ENCODE results near the gene AFF1. TPM values are rescaled to one million over a fixed set of nuclear protein-coding genes. Genes with fewer than 3 reads are reported as not detected.

AFF1 gene
- total RNA-seq, 1 donor from 2014 or later, result 89.3 TPM

DNA sequence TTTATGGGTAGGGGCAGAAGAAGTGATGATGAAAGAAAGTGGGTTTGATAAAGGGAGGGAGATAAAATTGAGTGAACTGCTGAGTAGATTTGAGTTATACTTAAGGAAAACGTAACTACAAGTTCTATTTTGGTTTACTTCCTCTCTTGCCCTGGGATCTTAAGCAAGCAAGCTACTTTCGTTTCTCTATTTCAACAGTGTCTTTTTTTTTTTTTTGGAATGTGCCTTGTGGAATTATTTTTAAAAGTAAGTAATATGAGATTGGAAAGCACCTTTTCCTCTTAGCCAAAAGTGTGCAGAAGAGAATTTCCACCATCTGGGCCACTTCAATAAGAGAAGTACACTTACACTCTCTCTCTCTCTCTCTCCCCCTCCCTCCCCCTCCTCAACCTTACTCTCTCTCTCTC, 26.6 kb upstream of the AFF1 start:
- Mint-ChIP-seq H3K4me1 (ENCODE audit: low read depth) (peaks cover 3% of the 10 kb centered on the region), H3K36me3 (ENCODE audit: insufficient read depth) (no peaks in the 10 kb centered on the region), H3K27me3 (no peaks in the 10 kb centered on the region), H3K9me3 (ENCODE audit: low read depth) (no peaks in the 10 kb centered on the region), H3K27ac (no peak overlapping the region), H3K4me3 (ENCODE audit: low read depth) (no peak overlapping the region)
- DNase-seq (ENCODE audit: low spot score, unreplicated experiment), result no peak
- no peak for TF ChIP-seq CTCF (IDR thresholded peaks at IDR 0.05; ENCODE audit: unreplicated experiment)

DNA sequence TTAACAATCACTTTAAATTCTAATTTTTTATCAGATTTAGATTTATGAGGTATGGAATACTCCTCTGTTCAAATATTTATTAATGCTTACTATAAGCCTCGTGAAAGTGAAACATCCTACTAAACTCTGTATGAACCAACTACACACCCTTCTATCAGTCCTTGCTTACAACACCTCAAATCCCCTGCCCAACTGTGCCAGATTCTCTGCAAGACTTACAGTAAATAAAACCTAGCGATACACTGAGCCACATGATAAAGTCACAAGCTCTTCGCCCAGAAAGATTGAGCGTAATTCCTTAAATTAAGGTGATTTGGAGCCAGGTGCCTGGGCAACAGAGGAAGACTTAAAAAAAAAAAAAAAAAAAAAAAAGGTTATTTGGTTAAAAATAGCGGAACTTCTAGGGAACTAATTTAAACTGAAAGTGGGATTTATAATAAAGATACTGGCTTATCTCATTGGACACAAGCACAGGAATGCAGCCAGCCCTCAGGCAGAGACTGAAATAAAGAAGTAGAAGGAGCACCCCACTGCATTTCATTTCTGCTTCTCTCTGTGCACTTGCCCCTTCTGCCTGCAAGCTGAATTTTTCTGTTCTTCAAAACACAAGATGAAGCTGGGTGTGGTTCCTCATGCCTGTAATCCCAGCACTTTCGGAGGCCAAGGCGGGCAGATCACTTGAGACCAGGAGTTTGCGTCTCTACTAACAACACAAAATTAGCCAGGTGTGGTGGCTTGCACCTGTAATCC, 25.1 kb upstream of the AFF1 start:
- no peaks in the 10 kb centered on the region for H3K36me3 Mint-ChIP-seq (ENCODE audit: insufficient read depth)
- H3K4me3 Mint-ChIP-seq (ENCODE audit: low read depth), result no peak overlapping the region
- no peak overlapping the region for H3K27ac Mint-ChIP-seq
- H3K4me1 Mint-ChIP-seq (ENCODE audit: low read depth), result peaks cover 3% of the 10 kb centered on the region
- no peaks in the 10 kb centered on the region for H3K9me3 Mint-ChIP-seq (ENCODE audit: low read depth)
- no peak for TF ChIP-seq CTCF (IDR thresholded peaks at IDR 0.05; ENCODE audit: unreplicated experiment)
- no peak for DNase-seq (ENCODE audit: low spot score, unreplicated experiment)
- no peaks in the 10 kb centered on the region for H3K27me3 Mint-ChIP-seq

- Mint-ChIP-seq H3K27me3 (no peaks in the 10 kb centered on the region), H3K36me3 (ENCODE audit: insufficient read depth) (no peaks in the 10 kb centered on the region), H3K9me3 (ENCODE audit: low read depth) (no peaks in the 10 kb centered on the region), H3K4me3 (ENCODE audit: low read depth) (no peak overlapping the region), H3K4me1 (ENCODE audit: low read depth) (peaks cover 3% of the 10 kb centered on the region), H3K27ac (no peak overlapping the region)
- DNase-seq (ENCODE audit: low spot score, unreplicated experiment), result no peak
- no peak for TF ChIP-seq CTCF (IDR thresholded peaks at IDR 0.05; ENCODE audit: unreplicated experiment)
Observed at GRCh38 chr4:86910369-86910768, 24.4 kb upstream of the AFF1 start.

DNA sequence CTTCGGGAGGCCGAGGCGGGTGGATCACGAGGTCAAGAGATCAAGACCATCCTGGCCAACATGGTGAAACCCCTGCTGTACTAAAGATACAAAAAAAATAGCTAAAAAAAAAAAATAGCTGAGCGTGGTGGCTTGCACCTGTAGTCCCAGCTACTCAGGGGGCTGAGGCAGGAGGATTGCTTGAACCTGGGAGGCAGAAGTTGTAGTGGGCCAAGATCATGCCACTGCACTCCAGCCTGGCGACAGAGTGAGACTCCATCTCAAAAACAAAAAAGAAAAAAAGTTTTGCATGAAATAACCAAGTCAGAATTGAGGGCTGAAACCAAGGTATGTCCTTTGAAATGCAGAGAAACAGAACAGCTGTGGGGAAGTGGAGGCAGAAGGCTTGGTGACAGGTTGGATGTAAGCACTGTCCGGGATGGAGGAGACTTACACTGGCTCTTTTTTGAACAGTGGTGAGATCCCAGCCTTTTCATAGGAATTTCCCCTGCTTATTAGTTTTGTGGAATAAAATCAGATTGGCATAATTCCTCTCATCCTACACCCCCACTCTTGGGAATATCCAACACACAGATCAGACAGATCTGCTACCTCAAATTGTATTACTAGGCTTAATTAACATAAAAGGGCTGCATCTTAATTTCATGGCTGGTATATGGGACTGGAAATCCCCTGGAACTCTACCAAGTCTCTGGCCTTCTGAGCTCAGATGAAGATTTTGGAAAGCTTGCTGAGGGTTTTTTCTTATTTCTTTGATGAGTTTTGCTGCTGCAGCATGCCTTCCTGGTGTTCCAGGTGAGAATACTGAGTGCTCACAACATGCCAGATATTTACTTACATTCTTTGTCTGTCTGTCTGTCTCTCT, 23.8 kb upstream of the AFF1 start:
- Mint-ChIP-seq H3K36me3 (ENCODE audit: insufficient read depth) (no peaks in the 10 kb centered on the region), H3K9me3 (ENCODE audit: low read depth) (no peaks in the 10 kb centered on the region)
- no peak for TF ChIP-seq CTCF (IDR thresholded peaks at IDR 0.05; ENCODE audit: unreplicated experiment)

DNA sequence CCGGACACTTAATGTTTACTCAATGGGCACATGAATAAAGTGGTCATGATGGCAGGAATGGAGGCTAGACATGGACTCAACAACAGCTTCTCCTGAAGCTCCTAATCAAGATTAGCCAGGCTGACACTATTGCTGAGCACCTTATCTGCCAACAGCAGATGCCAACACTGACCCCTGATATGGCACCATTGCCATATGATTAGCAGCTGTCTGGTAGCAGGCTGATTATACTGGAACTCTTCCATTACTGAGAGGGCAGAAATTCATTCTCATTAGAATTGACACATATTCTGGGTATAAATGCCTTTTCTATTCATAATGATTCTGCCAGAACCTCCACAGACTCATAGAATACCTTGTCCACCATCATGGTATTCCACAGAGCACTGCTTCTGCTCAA, 18.4 kb upstream of the AFF1 start:
- Mint-ChIP-seq H3K27ac (no peak overlapping the region), H3K36me3 (ENCODE audit: insufficient read depth) (no peaks in the 10 kb centered on the region), H3K27me3 (no peaks in the 10 kb centered on the region), H3K9me3 (ENCODE audit: low read depth) (no peaks in the 10 kb centered on the region), H3K4me1 (ENCODE audit: low read depth) (no peaks in the 10 kb centered on the region), H3K4me3 (ENCODE audit: low read depth) (no peak overlapping the region)
- no peak for DNase-seq (ENCODE audit: low spot score, unreplicated experiment)
- TF ChIP-seq CTCF (IDR thresholded peaks at IDR 0.05; ENCODE audit: unreplicated experiment), result no peak

More for the DNA sequence above, 23.8 kb upstream of the AFF1 start:
- Mint-ChIP-seq H3K27ac (no peak overlapping the region), H3K27me3 (no peaks in the 10 kb centered on the region), H3K4me3 (ENCODE audit: low read depth) (no peak overlapping the region), H3K4me1 (ENCODE audit: low read depth) (peaks cover 3% of the 10 kb centered on the region)
- DNase-seq (ENCODE audit: low spot score, unreplicated experiment), result no peak

Measured in progenitor cell of endocrine pancreas (in vitro differentiated cells).